BJ (cell line): Measurements from ENCODE around the gene TGM2. TPM values are rescaled to one million over a fixed set of nuclear protein-coding genes. Genes with fewer than 3 reads are reported as not detected.

Experiments
- polyA plus RNA-seq: library from polyadenylated mRNA; depleted of rRNA; stranded (reverse); fragments of >200 nt; gene quantifications from 2 replicates; pipeline ENCODE4 v1.2.3, GENCODE V29; 2011; rRNA removed
- small RNA-seq: library from RNA; depleted of rRNA; stranded (forward); fragments of <200 nt; gene quantifications from one replicate; pipeline ENCODE3, GENCODE V24; 2012; ENCODE audit warnings: low replicate concordance, low read depth; ENCODE audit not compliant: insufficient read length

TGM2 gene
- polyA plus RNA-seq, 1 experiment, result 397 TPM

Small RNA genes lying within 50 kb of the gene (small RNA-seq; reads per million reads assigned to genes)
- gene RN7SL237P, result not detected

Other genes with a start within 250 kb of the TGM2 start
- 12.0 and 12.7 TPM in 2 replicates for gene TTI1, start 131.8 kb downstream of the TGM2 start, polyA plus RNA-seq
- gene RPRD1B, start 131.5 kb downstream of the TGM2 start, polyA plus RNA-seq, result 19.7 and 21.0 TPM in 2 replicates
- 5.3 and 9.7 TPM in 2 replicates for gene KIAA1755, start 95.5 kb upstream of the TGM2 start, polyA plus RNA-seq
- gene BPI, start 138.9 kb upstream of the TGM2 start, polyA plus RNA-seq, result 0.69 and 1.1 TPM in 2 replicates
- 0.04 TPM in 2 replicates for gene LBP, start 181.2 kb upstream of the TGM2 start, polyA plus RNA-seq